OCI-LY1 (cell line): ENCODE measurements around the gene ZBTB24.

Source experiments
- EZH2 ChIP-seq: fragments of 200-600 bp; sonication (generic), shearing (Covaris generic); IDR thresholded peaks from 2 replicates; pipeline ENCODE4 v1.8.0; 2017; ENCODE audit warnings: borderline replicate concordance, mixed run types, mild to moderate bottlenecking, antibody characterized with exemption, low read length, moderate library complexity, mixed read lengths
- TF ChIP-seq, protein P1 (sequence below): fragments of 200-600 bp; sonication (generic), shearing (Covaris generic); IDR thresholded peaks from 2 replicates; pipeline ENCODE4 v1.5.1; 2017; ENCODE audit warnings: mild to moderate bottlenecking, antibody characterized with exemption, low read length, moderate library complexity, mixed read lengths

DNA sequence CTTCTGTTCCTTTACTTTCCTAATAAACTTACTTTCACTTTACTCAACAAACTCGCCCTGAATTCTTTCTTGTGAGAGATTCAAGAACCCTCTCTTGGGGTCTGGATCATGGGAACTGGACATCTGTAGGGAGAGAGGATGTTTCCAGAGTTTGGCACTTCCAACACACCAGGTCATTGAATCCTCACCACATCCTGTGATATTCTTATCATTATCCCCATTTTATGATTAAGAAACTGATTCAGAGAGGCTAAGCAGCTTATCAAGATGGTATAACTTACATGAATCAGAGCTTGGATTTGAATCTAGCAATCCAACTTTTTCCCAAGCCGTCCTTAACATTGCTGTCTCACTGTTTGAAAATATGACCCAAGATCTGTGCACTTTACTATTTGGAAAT is 58.1 kb downstream of the ZBTB24 start:
- TF ChIP-seq, protein P1, sequence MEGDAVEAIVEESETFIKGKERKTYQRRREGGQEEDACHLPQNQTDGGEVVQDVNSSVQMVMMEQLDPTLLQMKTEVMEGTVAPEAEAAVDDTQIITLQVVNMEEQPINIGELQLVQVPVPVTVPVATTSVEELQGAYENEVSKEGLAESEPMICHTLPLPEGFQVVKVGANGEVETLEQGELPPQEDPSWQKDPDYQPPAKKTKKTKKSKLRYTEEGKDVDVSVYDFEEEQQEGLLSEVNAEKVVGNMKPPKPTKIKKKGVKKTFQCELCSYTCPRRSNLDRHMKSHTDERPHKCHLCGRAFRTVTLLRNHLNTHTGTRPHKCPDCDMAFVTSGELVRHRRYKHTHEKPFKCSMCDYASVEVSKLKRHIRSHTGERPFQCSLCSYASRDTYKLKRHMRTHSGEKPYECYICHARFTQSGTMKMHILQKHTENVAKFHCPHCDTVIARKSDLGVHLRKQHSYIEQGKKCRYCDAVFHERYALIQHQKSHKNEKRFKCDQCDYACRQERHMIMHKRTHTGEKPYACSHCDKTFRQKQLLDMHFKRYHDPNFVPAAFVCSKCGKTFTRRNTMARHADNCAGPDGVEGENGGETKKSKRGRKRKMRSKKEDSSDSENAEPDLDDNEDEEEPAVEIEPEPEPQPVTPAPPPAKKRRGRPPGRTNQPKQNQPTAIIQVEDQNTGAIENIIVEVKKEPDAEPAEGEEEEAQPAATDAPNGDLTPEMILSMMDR: no peak
- TF ChIP-seq EZH2: no peak
